Nephron (organoid): ENCODE results near the gene POPDC3.
A peak's percentile ranks its signal among the peaks of the same experiment; 100 is the strongest.

Experiments
- H3K27ac Mint-ChIP-seq, 3 experiments: 2 replicates each; pipeline ENCODE4 v1.8.0; 2020; ENCODE audit warnings: mixed read lengths in 3 of 3, mild to moderate bottlenecking in 2 of 3, moderate library complexity in 1 of 3
- H3K27me3 Mint-ChIP-seq: 2 replicates; pipeline ENCODE4 v1.8.0; 2021; ENCODE audit warnings: low read depth, mild to moderate bottlenecking, moderate library complexity, mixed read lengths
- H3K36me3 Mint-ChIP-seq: 2 replicates; pipeline ENCODE4 v1.8.0; 2020; ENCODE audit warnings: low read depth, mixed read lengths
- H3K4me1 Mint-ChIP-seq: 2 replicates; pipeline ENCODE4 v1.8.0; 2020; ENCODE audit warnings: mixed read lengths
- H3K4me3 Mint-ChIP-seq, 3 experiments: 2 replicates each; pipeline ENCODE4 v1.8.0; 2020; ENCODE audit warnings: mild to moderate bottlenecking in 3 of 3, mixed read lengths in 3 of 3, moderate library complexity in 2 of 3
- H3K9me3 Mint-ChIP-seq: 2 replicates; pipeline ENCODE4 v1.8.0; 2020; ENCODE audit warnings: mixed read lengths
- TF ChIP-seq, protein P1 (sequence below), 3 experiments: fragments of 200-600 bp; sonication (generic); IDR thresholded peaks; one replicate each; pipeline ENCODE4 v1.5.0; 2021; ENCODE audit warnings: antibody characterized with exemption in 3 of 3; ENCODE audit not compliant: unreplicated experiment in 3 of 3

POPDC3 gene

DNA sequence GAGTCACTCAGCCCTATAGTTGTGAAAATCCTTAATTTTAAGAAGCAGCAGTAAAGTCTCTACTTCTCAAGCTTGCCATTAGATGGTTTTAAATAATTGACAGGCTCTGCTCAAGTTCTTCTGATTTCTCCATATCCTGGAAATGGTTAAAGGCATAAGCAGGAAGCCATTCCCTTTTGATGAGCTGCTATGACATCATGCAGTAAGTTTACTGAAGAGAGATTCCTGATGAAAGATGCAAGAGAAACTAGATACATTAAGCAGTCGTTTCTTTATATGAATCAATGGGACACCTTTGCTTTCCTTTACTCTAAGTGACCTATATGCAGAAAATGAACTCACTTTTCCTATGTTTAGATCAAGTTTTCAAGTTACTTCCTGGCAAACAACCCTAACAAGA is 9.8 kb downstream of the POPDC3 start:
- H3K4me1 Mint-ChIP-seq: peaks cover 40% of the 10 kb centered on the region
- no peaks in the 10 kb centered on the region for H3K36me3 Mint-ChIP-seq
- H3K27me3 Mint-ChIP-seq: no peaks in the 10 kb centered on the region
- no peak overlapping the region for H3K27ac Mint-ChIP-seq
- no peak overlapping the region for H3K4me3 Mint-ChIP-seq
- H3K9me3 Mint-ChIP-seq: no peaks in the 10 kb centered on the region
- TF ChIP-seq, protein P1, sequence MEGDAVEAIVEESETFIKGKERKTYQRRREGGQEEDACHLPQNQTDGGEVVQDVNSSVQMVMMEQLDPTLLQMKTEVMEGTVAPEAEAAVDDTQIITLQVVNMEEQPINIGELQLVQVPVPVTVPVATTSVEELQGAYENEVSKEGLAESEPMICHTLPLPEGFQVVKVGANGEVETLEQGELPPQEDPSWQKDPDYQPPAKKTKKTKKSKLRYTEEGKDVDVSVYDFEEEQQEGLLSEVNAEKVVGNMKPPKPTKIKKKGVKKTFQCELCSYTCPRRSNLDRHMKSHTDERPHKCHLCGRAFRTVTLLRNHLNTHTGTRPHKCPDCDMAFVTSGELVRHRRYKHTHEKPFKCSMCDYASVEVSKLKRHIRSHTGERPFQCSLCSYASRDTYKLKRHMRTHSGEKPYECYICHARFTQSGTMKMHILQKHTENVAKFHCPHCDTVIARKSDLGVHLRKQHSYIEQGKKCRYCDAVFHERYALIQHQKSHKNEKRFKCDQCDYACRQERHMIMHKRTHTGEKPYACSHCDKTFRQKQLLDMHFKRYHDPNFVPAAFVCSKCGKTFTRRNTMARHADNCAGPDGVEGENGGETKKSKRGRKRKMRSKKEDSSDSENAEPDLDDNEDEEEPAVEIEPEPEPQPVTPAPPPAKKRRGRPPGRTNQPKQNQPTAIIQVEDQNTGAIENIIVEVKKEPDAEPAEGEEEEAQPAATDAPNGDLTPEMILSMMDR (IDR thresholded peaks at IDR 0.05; ENCODE audit: unreplicated experiment in 3 of 3): no peak

DNA sequence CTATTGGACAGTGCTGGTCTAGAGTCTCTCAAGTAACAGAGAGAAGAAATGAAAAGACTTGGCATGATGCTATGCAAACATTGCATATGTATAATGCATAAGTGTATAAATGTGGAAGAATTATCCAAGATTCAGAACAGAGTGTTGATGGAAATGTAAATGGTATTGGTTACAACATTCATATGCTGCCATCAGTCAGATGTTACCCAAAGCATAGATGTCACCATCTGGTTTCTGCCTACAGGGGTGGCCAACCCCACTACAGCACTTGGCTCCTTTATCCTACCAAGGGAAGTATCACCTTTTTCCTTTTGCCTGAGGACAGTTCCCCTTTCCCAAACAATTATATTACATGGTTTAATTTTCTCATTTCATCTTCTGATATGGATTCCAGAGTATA is 11.9 kb downstream of the POPDC3 start:
- Mint-ChIP-seq H3K27me3 (no peaks in the 10 kb centered on the region), H3K4me1 (peaks cover 57% of the 10 kb centered on the region), H3K9me3 (no peaks in the 10 kb centered on the region), H3K27ac (peak overlapping the region in 1 of 3 experiments; percentile 61), H3K36me3 (no peaks in the 10 kb centered on the region), H3K4me3 (no peak overlapping the region)
- TF ChIP-seq, protein P1 (IDR thresholded peaks at IDR 0.05; ENCODE audit: unreplicated experiment in 3 of 3): no peak

DNA sequence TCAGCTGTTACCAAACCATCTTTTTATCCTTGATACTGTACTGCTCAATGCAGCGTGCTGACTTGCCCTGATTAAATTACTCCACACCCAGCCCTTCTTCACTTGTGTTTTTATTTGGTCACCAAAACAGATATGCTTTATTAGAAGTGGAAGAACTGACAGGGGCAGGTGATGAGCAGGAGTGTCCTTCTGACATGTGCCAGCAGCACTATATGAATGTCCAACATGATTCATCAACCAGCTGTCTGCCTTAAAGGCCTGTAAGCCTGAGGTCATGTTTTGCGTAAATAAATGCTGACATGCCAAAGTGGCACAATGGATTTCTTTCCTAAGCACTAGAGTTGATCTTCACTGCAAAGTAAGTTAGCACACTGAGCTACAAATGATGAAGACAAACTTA is 15.4 kb downstream of the POPDC3 start:
- Mint-ChIP-seq H3K27ac (peak overlapping the region; percentile 65 to 82 (median 70)), H3K4me3 (peak overlapping the region in 1 of 3 experiments; percentile 61), H3K36me3 (no peaks in the 10 kb centered on the region), H3K4me1 (peaks cover 53% of the 10 kb centered on the region), H3K27me3 (no peaks in the 10 kb centered on the region), H3K9me3 (no peaks in the 10 kb centered on the region)
- TF ChIP-seq, protein P1 (IDR thresholded peaks at IDR 0.05; ENCODE audit: unreplicated experiment in 3 of 3): no peak

DNA sequence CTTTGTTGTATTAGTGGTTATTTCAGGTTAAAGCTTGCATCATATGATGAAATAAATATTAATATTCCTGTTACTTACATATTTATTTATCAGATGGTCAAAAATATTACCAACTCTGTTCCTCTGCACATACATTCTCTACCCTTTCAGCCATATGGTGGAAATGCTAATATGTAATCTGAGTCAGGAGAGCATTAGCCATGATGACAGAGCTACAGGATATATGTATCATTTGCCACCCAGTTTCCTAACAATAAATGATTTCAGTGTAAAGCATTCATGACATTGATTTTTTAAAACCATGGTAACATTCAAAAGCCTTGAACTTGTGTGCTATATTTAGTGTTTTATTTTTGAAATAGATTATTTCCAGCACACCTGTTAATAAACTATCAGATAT is 16.6 kb downstream of the POPDC3 start:
- Mint-ChIP-seq H3K9me3 (no peaks in the 10 kb centered on the region), H3K36me3 (no peaks in the 10 kb centered on the region), H3K4me1 (peaks cover 48% of the 10 kb centered on the region), H3K27ac (peak overlapping the region in 2 of 3 experiments; percentile 15 to 29), H3K27me3 (no peaks in the 10 kb centered on the region), H3K4me3 (no peak overlapping the region)
- TF ChIP-seq, protein P1 (IDR thresholded peaks at IDR 0.05; ENCODE audit: unreplicated experiment in 3 of 3): no peak

DNA sequence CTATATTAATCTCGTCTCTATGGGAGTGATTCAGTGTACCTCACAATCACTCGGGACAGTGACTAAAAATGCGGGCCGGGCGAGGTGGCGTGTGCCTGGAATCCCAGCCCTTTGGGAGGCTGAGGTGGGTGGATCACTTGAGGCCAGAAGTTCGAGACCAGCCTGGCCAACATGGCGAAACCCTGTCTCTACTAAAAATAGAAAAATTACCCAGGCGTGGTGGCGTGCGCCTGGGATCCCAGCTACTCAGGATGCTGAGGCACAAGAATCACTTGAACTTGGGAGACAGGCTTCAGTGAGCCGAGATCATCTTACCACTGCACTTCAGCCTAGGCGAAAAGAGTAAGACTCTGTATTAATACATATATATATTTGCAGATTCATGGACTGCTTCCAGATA is 17.4 kb downstream of the POPDC3 start:
- peaks cover 47% of the 10 kb centered on the region for H3K4me1 Mint-ChIP-seq
- TF ChIP-seq, protein P1 (IDR thresholded peaks at IDR 0.05; ENCODE audit: unreplicated experiment in 3 of 3): no peak

DNA sequence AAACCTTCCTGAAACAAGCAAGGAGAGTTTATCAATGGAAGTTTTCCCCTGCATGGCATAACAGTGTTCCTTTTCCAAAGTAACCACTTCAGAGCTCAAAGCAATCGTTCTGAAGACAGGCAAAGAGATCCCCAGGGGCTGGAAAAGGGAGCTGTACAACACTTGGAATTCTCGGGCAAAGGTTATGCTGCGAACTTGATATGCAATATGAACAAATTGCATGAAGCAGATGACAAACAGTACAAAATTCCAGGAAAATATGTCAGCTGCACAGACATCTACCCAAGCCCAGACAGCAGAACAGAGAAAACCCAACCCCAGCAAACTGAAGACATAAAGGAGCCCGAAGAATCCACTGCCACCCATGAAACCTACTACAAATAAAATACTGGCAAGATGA is 18.4 kb downstream of the POPDC3 start:
- Mint-ChIP-seq H3K9me3 (no peaks in the 10 kb centered on the region), H3K4me3 (peak overlapping the region in 1 of 3 experiments; percentile 31), H3K4me1 (peaks cover 42% of the 10 kb centered on the region), H3K36me3 (no peaks in the 10 kb centered on the region), H3K27ac (peak overlapping the region; percentile 36 to 63 (median 52)), H3K27me3 (no peaks in the 10 kb centered on the region)
- TF ChIP-seq, protein P1 (IDR thresholded peaks at IDR 0.05; ENCODE audit: unreplicated experiment in 3 of 3): no peak

More for the DNA sequence above, 17.4 kb downstream of the POPDC3 start:
- Mint-ChIP-seq H3K4me3 (no peak overlapping the region), H3K9me3 (no peaks in the 10 kb centered on the region), H3K27ac (no peak overlapping the region), H3K36me3 (no peaks in the 10 kb centered on the region), H3K27me3 (no peaks in the 10 kb centered on the region)
